ENCODE measurements around the gene OFD1.
"Not testable (repeated sequence)": the region's sequence is repeated elsewhere in the genome, so short reads cannot be mapped to it uniquely, and the experiment has no call there.

OFD1 gene

DNA sequence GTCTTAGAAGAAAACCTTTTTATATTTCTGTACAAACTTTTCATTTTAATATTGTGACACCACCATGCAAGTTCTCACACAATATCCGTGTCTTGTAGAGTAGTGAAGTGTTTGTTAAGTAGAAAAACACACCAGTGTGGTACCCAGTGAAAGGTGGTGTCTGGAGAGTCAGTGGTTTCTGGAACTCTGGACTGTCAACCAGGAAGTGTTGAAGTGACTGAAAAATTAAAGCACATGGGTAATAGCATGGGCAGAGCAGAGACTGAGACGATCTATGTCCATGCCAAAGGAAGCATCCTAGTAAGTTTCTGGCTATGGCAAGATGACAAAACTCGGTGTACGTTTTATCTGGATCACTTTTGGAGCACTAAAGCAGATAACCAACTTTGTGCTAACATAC is 23.4 kb upstream of the OFD1 start:
- DNase-seq, result no peak

GRCh38 chrX:13716455-13716854 is 18.1 kb upstream of the OFD1 start:
- no peak for DNase-seq

GRCh38 chrX:13716905-13717304 is 17.6 kb upstream of the OFD1 start:
- no peak for DNase-seq

DNA sequence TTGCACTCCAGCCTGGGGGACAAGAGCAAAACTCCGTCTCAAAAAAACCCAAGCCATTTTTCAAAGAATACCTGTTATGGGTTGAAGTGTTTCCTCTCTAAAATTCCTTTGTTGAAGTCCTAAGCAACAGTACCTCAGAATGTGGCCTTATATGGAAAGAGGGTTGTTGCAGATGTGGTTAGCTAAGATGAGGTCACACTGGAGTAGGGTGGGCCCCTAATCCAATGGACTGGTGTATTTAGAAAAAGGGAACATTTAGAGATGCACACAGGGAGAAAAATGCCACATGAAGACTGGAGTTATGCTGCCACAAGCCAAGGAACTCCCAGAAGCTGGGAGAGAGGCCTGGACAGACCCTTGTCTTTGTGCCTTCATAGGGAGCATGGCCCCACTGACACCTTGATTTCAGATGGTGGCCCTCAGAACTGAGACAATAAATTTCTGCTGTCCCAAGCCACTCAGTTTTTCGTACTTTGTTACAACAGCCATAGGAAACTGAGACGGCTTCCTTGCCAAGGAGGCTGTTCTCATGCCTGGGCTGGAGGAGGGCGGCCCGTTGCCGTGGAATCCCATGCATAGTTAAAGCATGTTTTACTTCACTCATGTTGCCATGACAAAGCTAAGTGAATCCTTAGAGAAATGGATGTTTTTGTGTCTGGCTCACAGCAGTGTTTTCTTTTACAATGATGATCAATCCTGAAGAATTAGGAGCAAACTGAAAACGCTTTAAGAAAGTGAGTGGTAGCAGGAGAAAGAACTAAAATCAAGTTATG is 16.7 kb upstream of the OFD1 start:
- DNase-seq, result no peak

DNA sequence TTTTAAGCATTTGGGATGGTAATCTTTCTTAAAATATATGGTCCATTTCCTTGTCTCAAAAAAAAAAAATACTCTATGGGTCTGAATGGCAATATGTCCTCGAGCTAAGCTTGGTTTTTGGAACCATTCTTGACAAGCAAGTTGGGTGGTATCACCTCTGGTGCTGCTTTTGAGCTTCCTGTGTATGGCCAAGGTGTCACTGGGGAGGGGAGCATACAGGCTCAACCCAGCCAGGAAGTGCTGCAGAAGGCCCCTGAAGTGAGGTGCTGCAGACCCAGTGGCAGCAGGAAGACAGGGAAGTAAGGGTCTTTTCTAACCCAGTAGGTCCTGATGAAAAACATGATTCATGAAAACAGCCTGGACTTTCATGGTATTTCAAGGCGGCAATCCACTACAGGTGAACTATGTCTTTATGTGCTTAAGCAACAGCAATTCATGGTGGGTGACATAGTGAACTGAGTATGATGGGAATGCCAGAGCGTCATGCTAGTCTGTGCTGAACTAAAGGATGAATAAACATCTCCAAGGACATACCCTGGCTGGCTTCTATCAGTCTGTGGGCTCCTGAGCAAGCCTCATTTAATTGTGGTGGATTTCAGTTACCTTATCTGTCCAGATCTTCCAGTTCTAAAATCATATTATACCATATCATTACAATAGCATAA is 15.2 kb upstream of the OFD1 start:
- DNase-seq, result no peak

DNA sequence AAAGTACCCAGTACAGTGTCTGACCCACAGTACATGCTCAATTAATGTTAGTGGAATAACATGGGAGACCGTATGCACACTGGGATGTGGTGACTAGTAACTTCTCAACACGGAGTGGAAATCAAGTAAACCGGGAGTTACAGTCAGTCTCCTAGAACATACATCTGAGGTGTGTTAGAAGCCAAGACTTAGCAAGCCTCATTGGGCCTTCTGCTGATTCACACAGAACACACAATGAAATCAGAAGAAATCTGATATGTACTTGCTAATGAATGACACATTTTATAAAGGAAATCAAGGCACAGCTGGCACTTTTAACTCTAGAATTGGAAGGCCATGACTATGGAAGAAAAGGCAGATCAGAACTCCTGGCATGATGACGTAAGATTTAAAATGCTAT is 13.2 kb upstream of the OFD1 start:
- DNase-seq, result peak; percentile 72

- DNase-seq, result peak; percentile 82
These were observed 12.6 kb upstream of the OFD1 start for GRCh38 chrX:13721819-13722519.

DNA sequence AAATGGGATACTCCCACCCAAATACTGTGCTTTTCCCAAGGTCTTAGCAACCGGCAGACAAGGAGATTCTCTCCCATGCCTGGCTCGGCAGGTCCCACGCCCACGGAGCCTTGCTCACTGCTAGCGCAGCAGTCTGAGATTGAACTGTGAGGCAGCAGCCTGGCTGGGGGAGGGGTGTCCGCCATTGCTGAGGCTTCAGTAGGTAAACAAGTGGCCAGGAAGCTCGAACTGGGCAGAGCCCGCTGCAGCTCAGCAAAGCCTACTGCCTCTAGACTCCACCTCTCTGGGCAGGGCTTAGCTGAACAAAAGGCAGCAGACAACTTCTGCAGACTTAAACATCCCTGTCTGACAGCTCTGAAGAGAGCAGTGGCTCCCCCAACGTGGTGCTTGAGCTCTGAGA is 9.7 kb upstream of the OFD1 start:
- DNase-seq, result not testable (repeated sequence)

- DNase-seq, result not testable (repeated sequence)
These were observed 8.0 kb upstream of the OFD1 start for GRCh38 chrX:13726583-13726982.

- DNase-seq, result not testable (repeated sequence)
These were observed 4.0 kb upstream of the OFD1 start for GRCh38 chrX:13730523-13730922.

DNA sequence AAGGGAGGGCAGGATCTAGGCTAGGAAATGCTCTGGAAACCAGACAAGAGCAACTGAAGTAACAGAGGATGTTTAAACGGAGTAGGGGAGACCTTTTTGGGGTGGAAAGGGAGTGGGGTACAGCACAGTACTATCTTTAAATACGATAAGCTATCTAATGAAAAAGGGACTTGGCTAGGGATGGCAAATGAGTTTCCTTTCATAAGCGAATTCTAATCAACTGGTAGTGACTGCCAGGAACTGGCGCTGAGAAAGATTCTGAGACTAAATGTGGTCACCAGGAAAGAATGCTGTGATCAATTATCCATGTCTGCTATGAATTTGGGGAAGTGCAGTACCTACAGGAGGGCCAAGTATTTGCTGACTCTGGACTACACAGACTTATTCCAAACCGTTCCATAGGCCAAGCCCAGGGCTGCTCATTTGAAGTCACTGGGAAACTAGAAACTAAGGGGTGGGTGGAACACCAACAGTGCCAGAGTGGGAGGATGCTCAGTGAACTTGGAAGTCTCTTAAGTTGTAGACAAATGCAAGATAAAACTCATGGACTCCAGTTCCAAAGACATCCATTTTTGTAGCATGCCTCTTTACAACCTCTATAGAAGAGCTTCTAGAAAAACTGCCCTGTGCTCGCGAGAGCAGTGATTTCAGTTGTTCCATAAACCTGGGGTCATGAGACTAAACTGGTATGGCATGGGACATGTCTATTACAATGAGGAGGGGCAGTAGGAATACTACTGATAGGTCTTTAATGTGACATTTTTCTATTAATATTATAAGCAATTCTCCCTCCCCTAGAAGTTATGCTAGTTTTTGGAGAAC is 2.1 kb upstream of the OFD1 start:
- DNase-seq, result no peak

GRCh38 chrX:13733506-13733905 is 1.0 kb upstream of the OFD1 start:
- DNase-seq, result no peak

GRCh38 chrX:13741695-13742094 is 7.1 kb downstream of the OFD1 start:
- no peak for DNase-seq

DNA sequence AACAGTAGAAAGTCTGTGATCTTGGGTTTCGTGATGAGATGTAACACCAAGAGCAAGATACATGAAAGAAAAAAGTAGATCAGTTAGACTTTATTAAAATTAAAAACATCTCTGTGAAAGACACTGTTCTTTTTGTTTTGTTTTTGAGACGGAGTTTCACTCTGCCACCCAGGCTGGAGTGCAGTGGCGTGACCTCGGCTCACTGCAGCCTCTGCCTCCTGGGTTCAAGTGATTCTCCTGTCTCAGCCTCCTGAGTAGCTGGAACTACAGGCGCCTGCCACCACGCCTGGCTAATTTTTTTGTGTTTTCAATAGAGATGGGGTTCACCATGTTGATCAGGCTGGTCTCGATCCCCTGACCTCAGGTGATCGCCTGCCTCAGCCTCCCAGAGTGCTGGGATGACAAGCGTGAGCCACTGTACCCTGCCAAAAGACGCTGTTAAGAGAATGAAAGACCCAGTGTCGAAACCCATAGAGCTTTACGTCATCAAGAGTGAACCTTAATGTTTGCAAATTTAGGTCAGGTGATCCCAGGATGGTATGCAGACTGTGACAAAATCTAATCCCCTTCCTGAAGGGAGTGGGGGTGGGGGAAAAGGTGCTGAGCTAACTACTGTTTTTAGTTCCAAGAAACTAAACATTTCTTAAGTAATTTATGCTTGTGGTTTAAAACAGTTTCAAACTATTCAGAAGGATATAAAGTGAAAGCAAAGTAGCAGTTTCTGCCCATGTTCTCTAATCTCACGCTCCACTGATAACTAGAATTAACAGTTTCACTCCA is 8.0 kb downstream of the OFD1 start:
- DNase-seq, result no peak

DNA sequence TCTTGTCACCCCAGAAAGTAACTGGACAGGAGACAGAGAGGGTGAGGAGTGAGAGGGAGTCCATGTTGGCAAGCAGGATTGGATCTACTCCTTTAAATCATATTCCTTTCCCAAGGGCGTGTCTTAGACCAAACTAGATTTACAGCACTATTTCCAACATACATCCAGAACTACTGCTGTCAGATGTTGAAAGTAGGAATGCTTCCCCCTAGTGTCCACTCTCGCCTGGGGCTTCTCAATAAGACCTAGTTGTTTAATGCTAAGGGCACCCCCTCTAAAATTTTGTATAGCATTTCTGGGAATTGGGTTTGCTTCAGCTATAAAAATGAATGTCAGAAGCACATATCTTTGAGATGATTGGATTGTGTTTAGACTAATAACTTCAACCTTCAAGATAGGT is 13.3 kb downstream of the OFD1 start:
- peak; percentile 2 for DNase-seq

DNA sequence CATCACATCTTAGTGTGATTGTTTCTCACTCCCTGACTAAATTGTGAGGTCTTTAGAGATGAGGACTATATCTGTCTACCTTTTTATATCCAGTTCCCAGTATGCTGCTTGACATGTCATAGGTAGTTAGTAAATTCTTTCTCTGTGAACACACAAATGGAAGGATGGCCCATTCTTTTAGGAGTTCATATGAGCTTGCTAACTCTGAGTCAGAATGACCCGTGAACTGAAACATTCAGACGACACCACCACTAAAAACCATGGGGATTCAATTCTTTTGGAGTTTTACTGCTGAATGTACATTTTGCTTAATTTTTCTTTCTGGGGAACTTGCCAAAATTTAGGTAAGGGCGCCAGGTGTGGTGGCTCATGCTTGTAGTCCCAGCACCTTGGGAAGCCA is 13.9 kb downstream of the OFD1 start:
- no peak for DNase-seq

- peak; percentile 54 for DNase-seq
These were observed 15.7 kb downstream of the OFD1 start for GRCh38 chrX:13750204-13750603.

- DNase-seq, result no peak
These were observed 16.3 kb downstream of the OFD1 start for GRCh38 chrX:13750812-13751211.

GRCh38 chrX:13752141-13752540 is 17.6 kb downstream of the OFD1 start:
- DNase-seq, result no peak

DNA sequence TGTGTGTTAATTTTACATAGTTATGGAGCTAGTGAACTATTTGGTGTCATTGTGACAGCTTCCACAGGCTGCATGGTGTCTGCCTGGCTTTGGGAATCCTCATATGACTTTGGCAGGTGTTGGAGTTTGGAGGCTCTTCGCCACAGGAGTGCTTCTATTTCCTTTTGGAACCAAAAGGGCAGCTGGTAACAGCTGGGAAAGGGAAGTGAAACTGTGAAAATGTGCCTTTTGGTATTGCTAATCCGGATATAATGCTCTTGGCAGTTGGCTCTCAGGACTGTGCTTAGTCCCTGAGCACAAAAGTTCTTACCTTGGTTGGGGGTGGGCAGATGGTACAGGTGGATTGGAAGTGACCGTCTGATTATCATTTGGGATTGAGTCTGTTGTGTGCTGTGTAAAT is 18.1 kb downstream of the OFD1 start:
- DNase-seq, result no peak

DNA sequence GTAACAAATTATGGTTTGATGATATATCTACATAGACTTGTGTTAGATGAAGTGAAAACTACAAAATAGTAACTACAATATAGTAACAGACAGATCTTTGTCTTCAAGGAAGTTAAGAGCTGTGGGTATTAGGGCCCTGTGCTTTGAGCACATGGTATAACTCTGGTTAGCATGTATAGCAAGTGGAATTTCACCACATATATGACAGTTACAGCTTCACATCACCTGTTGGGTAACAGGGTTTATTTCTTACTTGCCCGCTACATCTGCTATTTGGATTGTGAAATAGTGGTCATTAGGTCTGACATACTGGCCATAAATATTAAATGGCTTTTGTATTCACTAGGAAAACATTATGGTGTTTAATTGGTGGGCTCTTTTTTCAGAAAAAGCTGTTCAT is 20.2 kb downstream of the OFD1 start:
- DNase-seq, result no peak

DNA sequence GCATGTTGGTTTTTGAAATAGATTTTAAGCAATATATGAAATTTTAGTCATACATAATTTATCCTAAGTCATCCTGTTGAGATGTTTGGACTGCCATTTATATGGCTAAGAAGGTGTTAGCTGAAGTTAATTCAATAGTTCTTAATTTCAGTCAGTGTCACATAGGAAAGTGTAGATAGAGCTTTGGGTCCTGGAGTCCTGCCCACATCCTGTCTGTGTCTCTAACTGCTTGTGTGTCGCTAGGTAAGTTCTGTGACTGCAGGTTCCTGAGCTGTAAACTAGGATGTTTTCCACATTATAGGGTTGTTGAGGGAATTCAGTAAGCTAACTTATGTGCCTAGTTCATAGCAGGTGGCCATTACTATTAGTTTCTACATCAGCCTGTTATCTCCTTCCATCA is 20.7 kb downstream of the OFD1 start:
- DNase-seq, result no peak

All from NCI-H2171 treated with DMSO at 0.1 percent for 48 hours (cell line).